ENCODE data around the gene HAUS7.

Gene HAUS7

GRCh38 chrX:153470411-153471363, at the start of gene HAUS7:
Gene HAUS7, minus strand, starts transcription at chrX:153470576. Its CDS starts 19 bp downstream, at chrX:153470557.
- DNase-seq (ENCODE audit: low read depth in 2 of 2), result peak; percentile 75 to 81

GRCh38 chrX:153519569-153520286, 49.4 kb upstream of the HAUS7 start:
- DNase-seq (ENCODE audit: low read depth in 2 of 2), result no peak

- DNase-seq (ENCODE audit: low read depth in 2 of 2), result no peak
These were observed 47.8 kb upstream of the HAUS7 start for GRCh38 chrX:153517946-153518834.

GRCh38 chrX:153517423-153517822, 47.0 kb upstream of the HAUS7 start, which contains the start of gene ATP2B3:
Gene ATP2B3, plus strand, starts transcription at chrX:153517642. Its CDS starts 18,606 bp downstream, at chrX:153536248.
- no peak for DNase-seq (ENCODE audit: low read depth in 2 of 2)

GRCh38 chrX:153516073-153516472, 45.7 kb upstream of the HAUS7 start:
- no peak for DNase-seq (ENCODE audit: low read depth in 2 of 2)

GRCh38 chrX:153515435-153515834, 45.1 kb upstream of the HAUS7 start:
- no peak for DNase-seq (ENCODE audit: low read depth in 2 of 2)

- DNase-seq (ENCODE audit: low read depth in 2 of 2), result no peak
These were observed 43.9 kb upstream of the HAUS7 start for GRCh38 chrX:153514259-153514658.

- DNase-seq (ENCODE audit: low read depth in 2 of 2), result no peak
These were observed 42.9 kb upstream of the HAUS7 start for GRCh38 chrX:153513265-153513664.

- no peak for DNase-seq (ENCODE audit: low read depth in 2 of 2)
These were observed 42.1 kb upstream of the HAUS7 start for GRCh38 chrX:153512501-153512893.

GRCh38 chrX:153511784-153512500, 41.6 kb upstream of the HAUS7 start:
- no peak for DNase-seq (ENCODE audit: low read depth in 2 of 2)

GRCh38 chrX:153510383-153510782, 40.0 kb upstream of the HAUS7 start:
- no peak for DNase-seq (ENCODE audit: low read depth in 2 of 2)

- DNase-seq (ENCODE audit: low read depth in 2 of 2), result no peak
These were observed 39.2 kb upstream of the HAUS7 start for GRCh38 chrX:153509592-153509991.

GRCh38 chrX:153507484-153508178, 37.3 kb upstream of the HAUS7 start:
- peak; percentile 65 to 77 for DNase-seq (ENCODE audit: low read depth in 2 of 2)

- no peak for DNase-seq (ENCODE audit: low read depth in 2 of 2)
These were observed 35.0 kb upstream of the HAUS7 start for GRCh38 chrX:153505361-153505760.

GRCh38 chrX:153504445-153505016, 34.2 kb upstream of the HAUS7 start:
- DNase-seq (ENCODE audit: low read depth in 2 of 2), result no peak

GRCh38 chrX:153502796-153503195, 32.4 kb upstream of the HAUS7 start:
- no peak for DNase-seq (ENCODE audit: low read depth in 2 of 2)

- no peak for DNase-seq (ENCODE audit: low read depth in 2 of 2)
These were observed 31.8 kb upstream of the HAUS7 start for GRCh38 chrX:153502131-153502530.

GRCh38 chrX:153501530-153501929, 31.2 kb upstream of the HAUS7 start:
- DNase-seq (ENCODE audit: low read depth in 2 of 2), result no peak

GRCh38 chrX:153500676-153501280, 30.4 kb upstream of the HAUS7 start:
- DNase-seq (ENCODE audit: low read depth in 2 of 2), result no peak

GRCh38 chrX:153499876-153500275, 29.5 kb upstream of the HAUS7 start:
- no peak for DNase-seq (ENCODE audit: low read depth in 2 of 2)
